Keratinocyte (primary cell): ENCODE data around the gene PPP1R26. TPM values are rescaled to one million over a fixed set of nuclear protein-coding genes. Genes with fewer than 3 reads are reported as not detected.

Experiments
- DNase-seq: peaks from one replicate; pipeline ENCODE4 v3.0.0-alpha.2; 2011; ENCODE audit warnings: low read depth, missing footprints, low spot score
- FAIRE-seq: peaks from 2 replicates; lab custom pipeline; 2011; peaks lifted over from hg19 to GRCh38; lab: Jason Lieb, UNC
- H2AFZ ChIP-seq: 2 replicates; pipeline ENCODE4 v1.6.0; 2012; ENCODE audit warnings: low read length, control low read depth, inconsistent platforms; ENCODE audit not compliant: control insufficient read depth
- H3K27ac ChIP-seq: 2 replicates; pipeline ENCODE4 v1.5.1; 2011; ENCODE audit warnings: low read length; ENCODE audit not compliant: control insufficient read depth, insufficient read depth
- H3K27me3 ChIP-seq: 3 replicates; pipeline ENCODE4 v1.6.0; 2011; ENCODE audit warnings: low read length; ENCODE audit not compliant: control insufficient read depth, insufficient read depth; ENCODE audit errors: extremely low read depth
- H3K36me3 ChIP-seq, 2 experiments: 2 replicates in 1 of 2; 3 replicates in 1 of 2; pipeline ENCODE4 v1.5.1; 2011; ENCODE audit warnings: low read length in 2 of 2, mild to moderate bottlenecking in 1 of 2; ENCODE audit not compliant: control insufficient read depth in 2 of 2, insufficient read depth in 2 of 2; ENCODE audit errors: extremely low read depth in 1 of 2
- H3K4me1 ChIP-seq: 3 replicates; pipeline ENCODE4 v1.5.1; 2011; ENCODE audit warnings: low read length; ENCODE audit not compliant: control insufficient read depth, insufficient read depth; ENCODE audit errors: extremely low read depth
- H3K4me2 ChIP-seq: 3 replicates; pipeline ENCODE4 v1.6.0; 2011; ENCODE audit warnings: low read depth, low read length; ENCODE audit not compliant: control insufficient read depth, insufficient read depth; ENCODE audit errors: extremely low read depth
- H3K4me3 ChIP-seq, 3 experiments: fragments of 200-600 bp in 1 of 3; sonication (generic) in 1 of 3; 2 replicates in 2 of 3; 3 replicates in 1 of 3; pipeline ENCODE4 v1.5.1; 2011 to 2016; ENCODE audit warnings: low read length in 3 of 3, mild to moderate bottlenecking in 3 of 3, control low read depth in 2 of 3, inconsistent platforms in 1 of 3, low read depth in 1 of 3, mixed read lengths in 1 of 3, mixed run types in 1 of 3, moderate library complexity in 1 of 3; ENCODE audit not compliant: control insufficient read depth in 2 of 3, insufficient read depth in 2 of 3; ENCODE audit errors: extremely low read depth in 1 of 3
- H3K79me2 ChIP-seq: 2 replicates; pipeline ENCODE4 v1.6.0; 2012; ENCODE audit warnings: low read length; ENCODE audit not compliant: control insufficient read depth, insufficient read depth
- H3K9ac ChIP-seq: 3 replicates; pipeline ENCODE4 v1.6.0; 2011; ENCODE audit warnings: low read length; ENCODE audit not compliant: control insufficient read depth, insufficient read depth; ENCODE audit errors: extremely low read depth
- H3K9me1 ChIP-seq: 3 replicates; pipeline ENCODE4 v1.6.0; 2011; ENCODE audit warnings: low read length; ENCODE audit not compliant: control insufficient read depth, insufficient read depth; ENCODE audit errors: extremely low read depth
- H3K9me3 ChIP-seq: 2 replicates; pipeline ENCODE4 v1.5.1; 2012; ENCODE audit warnings: low read depth, low read length; ENCODE audit not compliant: control insufficient read depth
- H4K20me1 ChIP-seq: 3 replicates; pipeline ENCODE4 v1.6.0; 2011; ENCODE audit warnings: low read length; ENCODE audit not compliant: control insufficient read depth, insufficient read depth; ENCODE audit errors: extremely low read depth
- EZH2 ChIP-seq: IDR thresholded peaks from one replicate; pipeline ENCODE4 v1.6.1; 2012; ENCODE audit warnings: inconsistent platforms, mild to moderate bottlenecking, low read length, moderate library complexity
- dilution Hi-C: fragments of 300-500 bp; cut with MboI; formaldehyde crosslinking; loops from one replicate; pipeline ENCODE4 v1.7.0; 2020; ENCODE audit warnings: low sequenced_read_pairs; ENCODE audit not compliant: extremely low pct_ligation_motif_present
- polyA plus RNA-seq, 5 experiments: library from polyadenylated mRNA; depleted of rRNA in 3 of 5; stranded (reverse) in 3 of 5; stranded (forward) in 1 of 5; unstranded in 1 of 5; fragments of >200 nt; gene quantifications; 1 replicate in 1 of 5; 2 replicates in 3 of 5; 3 replicates in 1 of 5; pipeline versions ENCODE4 v1.2.1 to v1.2.3, GENCODE V29; 2011 to 2012; ENCODE audit warnings: missing spikeins in 2 of 5, low read depth in 1 of 5, low replicate concordance in 1 of 5
- TF ChIP-seq, protein P1 (sequence below), 3 experiments: IDR thresholded peaks in 1 of 3; conservative IDR thresholded peaks in 1 of 3; optimal IDR thresholded peaks in 1 of 3; 2 replicates in 2 of 3; 3 replicates in 1 of 3; pipeline versions ENCODE3 to v1.5.1; 2011; ENCODE audit warnings: low read length in 3 of 3, mild to moderate bottlenecking in 3 of 3, moderate library complexity in 2 of 3, control low read depth in 1 of 3, inconsistent platforms in 1 of 3; ENCODE audit not compliant: insufficient read depth in 2 of 3; ENCODE audit errors: extremely low read depth in 1 of 3

Gene PPP1R26
- polyA plus RNA-seq, 1 donor (not counting 4 experiments of a cell fraction or from before 2014, with no cell fraction given), result 4.3 TPM

DNA sequence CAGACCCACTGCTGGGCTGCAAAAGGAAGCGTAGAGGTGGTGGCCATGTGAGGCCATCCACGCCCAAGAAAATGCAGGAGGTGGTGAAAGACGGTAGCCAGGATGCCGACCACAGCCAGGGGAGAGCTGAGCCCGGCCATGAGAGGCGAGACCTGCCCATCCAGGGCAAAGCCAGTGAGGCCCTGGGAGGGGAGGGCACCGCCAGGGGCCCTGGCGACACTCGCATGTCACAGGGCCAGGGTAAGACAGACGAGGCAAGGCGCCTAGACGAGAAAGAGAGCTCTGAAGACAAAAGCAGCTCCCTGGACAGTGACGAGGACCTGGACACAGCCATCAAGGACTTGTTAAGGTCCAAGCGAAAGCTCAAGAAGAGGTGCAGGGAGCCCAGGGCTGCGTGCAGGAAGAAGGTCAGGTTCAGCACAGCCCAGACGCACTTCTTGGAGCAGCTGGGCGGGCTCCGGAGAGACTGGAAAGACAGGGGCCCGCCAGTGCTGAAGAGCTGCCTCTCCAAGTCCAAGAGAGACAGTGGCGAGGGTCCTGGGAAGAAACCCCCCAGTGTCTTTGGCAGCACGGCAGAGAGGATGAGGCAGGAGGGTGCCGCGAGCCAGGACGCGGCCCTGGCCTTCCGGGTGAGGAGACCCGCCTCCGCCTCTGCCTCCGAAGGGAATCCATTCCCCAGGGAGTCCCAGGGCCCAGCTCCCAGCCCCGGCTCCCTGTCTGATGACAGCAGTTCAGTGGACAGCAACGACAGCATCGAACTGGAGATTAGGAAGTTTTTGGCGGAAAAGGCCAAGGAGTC, 6.9 kb downstream of the PPP1R26 start:
- TF ChIP-seq, protein P1, sequence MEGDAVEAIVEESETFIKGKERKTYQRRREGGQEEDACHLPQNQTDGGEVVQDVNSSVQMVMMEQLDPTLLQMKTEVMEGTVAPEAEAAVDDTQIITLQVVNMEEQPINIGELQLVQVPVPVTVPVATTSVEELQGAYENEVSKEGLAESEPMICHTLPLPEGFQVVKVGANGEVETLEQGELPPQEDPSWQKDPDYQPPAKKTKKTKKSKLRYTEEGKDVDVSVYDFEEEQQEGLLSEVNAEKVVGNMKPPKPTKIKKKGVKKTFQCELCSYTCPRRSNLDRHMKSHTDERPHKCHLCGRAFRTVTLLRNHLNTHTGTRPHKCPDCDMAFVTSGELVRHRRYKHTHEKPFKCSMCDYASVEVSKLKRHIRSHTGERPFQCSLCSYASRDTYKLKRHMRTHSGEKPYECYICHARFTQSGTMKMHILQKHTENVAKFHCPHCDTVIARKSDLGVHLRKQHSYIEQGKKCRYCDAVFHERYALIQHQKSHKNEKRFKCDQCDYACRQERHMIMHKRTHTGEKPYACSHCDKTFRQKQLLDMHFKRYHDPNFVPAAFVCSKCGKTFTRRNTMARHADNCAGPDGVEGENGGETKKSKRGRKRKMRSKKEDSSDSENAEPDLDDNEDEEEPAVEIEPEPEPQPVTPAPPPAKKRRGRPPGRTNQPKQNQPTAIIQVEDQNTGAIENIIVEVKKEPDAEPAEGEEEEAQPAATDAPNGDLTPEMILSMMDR (optimal IDR thresholded peaks at IDR 0.05 in 1 of 3, IDR thresholded peaks at IDR 0.05 in 1 of 3, conservative IDR thresholded peaks at IDR 0.05 in 1 of 3; ENCODE audit: extremely low read depth in 1 of 3, insufficient read depth in 2 of 3, low read length in 3 of 3), result no peak
- no peak for TF ChIP-seq EZH2
- Histone ChIP-seq H3K79me2 (no peaks in the 10 kb centered on the region), H3K4me2 (no peak overlapping the region), H4K20me1 (no peaks in the 10 kb centered on the region), H2AFZ (no peak overlapping the region), H3K4me1 (no peaks in the 10 kb centered on the region), H3K27ac (no peak overlapping the region), H3K27me3 (no peaks in the 10 kb centered on the region), H3K9ac (no peak overlapping the region), H3K36me3 (peaks cover 5 to 12% of the 10 kb centered on the region in 2 experiments), H3K4me3 (no peak overlapping the region), H3K9me3 (no peaks in the 10 kb centered on the region), H3K9me1 (no peaks in the 10 kb centered on the region)
- FAIRE-seq (no peak), DNase-seq (no peak)
- dilution Hi-C loops, result no loop called here

DNA sequence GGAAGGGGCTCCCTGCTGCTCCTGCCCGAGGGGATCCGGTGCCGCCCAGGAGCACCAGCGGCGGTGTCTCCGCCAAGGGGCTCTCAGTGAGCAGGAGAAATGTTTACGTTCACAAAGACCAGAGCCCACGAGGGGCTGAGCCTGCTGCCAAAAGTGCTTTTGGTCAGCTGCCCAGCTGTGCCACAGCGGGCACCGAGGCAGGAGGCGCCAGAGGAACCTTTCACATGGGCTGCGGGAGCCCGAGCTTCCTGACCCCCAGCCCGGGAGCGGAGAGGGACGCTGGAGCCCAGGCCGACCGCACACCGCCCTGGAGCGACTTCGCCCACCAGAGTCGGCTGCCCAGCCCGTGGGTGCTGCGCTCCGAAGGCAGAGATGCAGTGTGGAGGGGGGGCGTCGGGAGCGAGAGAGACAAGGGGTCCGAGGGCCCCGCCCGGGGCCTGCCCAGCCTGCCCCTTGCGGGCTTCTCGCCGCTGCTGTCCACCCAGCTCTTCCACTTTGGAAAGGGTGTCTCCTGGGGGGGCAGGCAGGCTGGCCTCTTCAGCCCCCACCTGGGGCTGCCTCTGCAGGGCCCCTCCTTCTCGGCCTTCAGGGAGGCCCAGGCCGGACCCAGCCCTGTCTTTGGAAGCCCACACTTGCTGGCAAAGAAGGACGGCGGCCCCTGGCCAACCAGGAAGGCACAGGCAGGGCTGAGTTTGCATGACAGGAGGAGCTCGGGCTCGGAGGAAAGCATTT, 7.9 kb downstream of the PPP1R26 start:
- dilution Hi-C loops, result no loop called here
- H2AFZ ChIP-seq, result no peak overlapping the region
- no peaks in the 10 kb centered on the region for H3K27me3 ChIP-seq
- H3K4me1 ChIP-seq, result no peaks in the 10 kb centered on the region
- H3K9me3 ChIP-seq, result no peaks in the 10 kb centered on the region
- peaks cover 5 to 12% of the 10 kb centered on the region in 2 experiments for H3K36me3 ChIP-seq
- no peak overlapping the region for H3K4me2 ChIP-seq
- H3K9me1 ChIP-seq, result no peaks in the 10 kb centered on the region
- DNase-seq, result no peak
- no peak overlapping the region for H3K4me3 ChIP-seq
- TF ChIP-seq, protein P1 (optimal IDR thresholded peaks at IDR 0.05 in 1 of 3, IDR thresholded peaks at IDR 0.05 in 1 of 3, conservative IDR thresholded peaks at IDR 0.05 in 1 of 3; ENCODE audit: extremely low read depth in 1 of 3, insufficient read depth in 2 of 3, low read length in 3 of 3), result no peak
- no peak for TF ChIP-seq EZH2
- no peaks in the 10 kb centered on the region for H3K79me2 ChIP-seq
- no peak for FAIRE-seq
- no peak overlapping the region for H3K27ac ChIP-seq
- H4K20me1 ChIP-seq, result no peaks in the 10 kb centered on the region
- H3K9ac ChIP-seq, result no peak overlapping the region
